ENCODE data around the gene GLIS1.

GLIS1 gene

GRCh38 chr1:53550201-53550741 lies 188.7 kb downstream of the GLIS1 start:
- no peak for TF ChIP-seq POLR2AphosphoS5 (IDR thresholded peaks at IDR 0.05; ENCODE audit: borderline replicate concordance, low read depth, low read length)
- no peak for TF ChIP-seq FOXP2 (optimal IDR thresholded peaks at IDR 0.05; ENCODE audit: control extremely low read depth, extremely low read length, insufficient read depth)
- TF ChIP-seq EZH2 (IDR thresholded peaks at IDR 0.05), result no peak
- Histone ChIP-seq H3K27ac (no peak overlapping the region), H3K4me3 (no peak overlapping the region), H3K36me3 (ENCODE audit: insufficient read depth, low read length) (no peaks in the 10 kb centered on the region), H3K9ac (ENCODE audit: insufficient read length) (no peak overlapping the region), H3K9me3 (ENCODE audit: low read depth, low read length) (no peaks in the 10 kb centered on the region)
- DNase-seq (ENCODE audit: low read depth, low spot score), result no peak

- Histone ChIP-seq H3K36me3 (ENCODE audit: insufficient read depth, low read length) (no peaks in the 10 kb centered on the region), H3K4me3 (no peak overlapping the region), H3K9ac (ENCODE audit: insufficient read length) (no peak overlapping the region), H3K27ac (no peak overlapping the region), H3K9me3 (ENCODE audit: low read depth, low read length) (no peaks in the 10 kb centered on the region)
- TF ChIP-seq EZH2 (IDR thresholded peaks at IDR 0.05) (no peak), POLR2AphosphoS5 (IDR thresholded peaks at IDR 0.05; ENCODE audit: borderline replicate concordance, low read depth, low read length) (no peak), FOXP2 (optimal IDR thresholded peaks at IDR 0.05; ENCODE audit: control extremely low read depth, extremely low read length, insufficient read depth) (no peak)
- DNase-seq (ENCODE audit: low read depth, low spot score), result no peak
Observed at GRCh38 chr1:53549781-53550180, 189.2 kb downstream of the GLIS1 start.

DNA sequence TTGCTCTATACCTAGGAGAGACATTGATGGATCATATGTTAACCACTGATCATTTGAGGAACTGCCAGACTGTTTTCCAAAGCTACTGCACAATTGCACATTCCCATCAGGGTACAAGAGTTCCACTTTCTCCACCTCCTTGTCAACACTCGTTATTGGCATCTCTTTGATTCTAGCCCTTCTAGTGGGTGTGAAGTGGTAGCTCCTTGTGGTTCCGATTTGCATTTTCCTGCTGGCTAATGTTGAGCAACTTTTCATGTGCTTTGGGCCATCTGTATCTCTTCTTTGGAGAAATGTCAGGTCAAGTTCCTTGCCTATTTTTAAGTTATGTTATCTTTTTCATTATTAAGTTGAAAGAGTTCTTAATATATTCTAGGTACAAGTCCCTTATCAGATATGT lies 189.7 kb downstream of the GLIS1 start:
- TF ChIP-seq POLR2AphosphoS5 (IDR thresholded peaks at IDR 0.05; ENCODE audit: borderline replicate concordance, low read depth, low read length), result no peak
- no peak for TF ChIP-seq FOXP2 (optimal IDR thresholded peaks at IDR 0.05; ENCODE audit: control extremely low read depth, extremely low read length, insufficient read depth)
- TF ChIP-seq EZH2 (IDR thresholded peaks at IDR 0.05), result no peak
- Histone ChIP-seq H3K27ac (no peak overlapping the region), H3K9me3 (ENCODE audit: low read depth, low read length) (no peaks in the 10 kb centered on the region), H3K4me3 (no peak overlapping the region), H3K9ac (ENCODE audit: insufficient read length) (no peak overlapping the region), H3K36me3 (ENCODE audit: insufficient read depth, low read length) (no peaks in the 10 kb centered on the region)
- DNase-seq (ENCODE audit: low read depth, low spot score), result no peak

DNA sequence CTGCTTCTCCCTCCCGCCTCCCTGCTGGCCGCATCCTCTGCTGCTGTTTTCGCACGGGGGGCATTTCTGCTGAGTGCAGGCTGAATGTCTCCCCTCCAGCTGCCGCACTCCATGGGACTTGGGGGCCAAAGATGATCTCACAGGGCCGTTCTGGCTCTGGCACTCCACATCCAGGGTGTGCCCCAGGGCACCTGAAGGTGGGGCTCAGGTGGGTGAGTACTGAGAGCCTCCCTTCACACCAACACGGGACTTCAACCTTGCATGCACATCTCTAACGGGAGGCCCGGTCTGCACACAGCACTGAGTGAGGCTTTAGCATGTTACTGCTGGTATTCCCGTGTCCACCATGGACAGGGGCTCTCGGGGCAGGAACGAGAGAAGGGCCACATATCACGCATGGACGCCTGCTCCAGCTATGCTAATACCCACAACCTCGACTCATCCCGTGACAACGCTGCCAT lies 190.9 kb downstream of the GLIS1 start:
- TF ChIP-seq FOXP2 (optimal IDR thresholded peaks at IDR 0.05; ENCODE audit: control extremely low read depth, extremely low read length, insufficient read depth) (no peak), POLR2AphosphoS5 (IDR thresholded peaks at IDR 0.05; ENCODE audit: borderline replicate concordance, low read depth, low read length) (no peak), EZH2 (IDR thresholded peaks at IDR 0.05) (no peak)
- Histone ChIP-seq H3K4me3 (no peak overlapping the region), H3K36me3 (ENCODE audit: insufficient read depth, low read length) (no peaks in the 10 kb centered on the region), H3K9ac (ENCODE audit: insufficient read length) (no peak overlapping the region), H3K9me3 (ENCODE audit: low read depth, low read length) (no peaks in the 10 kb centered on the region), H3K27ac (no peak overlapping the region)
- no peak for DNase-seq (ENCODE audit: low read depth, low spot score)

DNA sequence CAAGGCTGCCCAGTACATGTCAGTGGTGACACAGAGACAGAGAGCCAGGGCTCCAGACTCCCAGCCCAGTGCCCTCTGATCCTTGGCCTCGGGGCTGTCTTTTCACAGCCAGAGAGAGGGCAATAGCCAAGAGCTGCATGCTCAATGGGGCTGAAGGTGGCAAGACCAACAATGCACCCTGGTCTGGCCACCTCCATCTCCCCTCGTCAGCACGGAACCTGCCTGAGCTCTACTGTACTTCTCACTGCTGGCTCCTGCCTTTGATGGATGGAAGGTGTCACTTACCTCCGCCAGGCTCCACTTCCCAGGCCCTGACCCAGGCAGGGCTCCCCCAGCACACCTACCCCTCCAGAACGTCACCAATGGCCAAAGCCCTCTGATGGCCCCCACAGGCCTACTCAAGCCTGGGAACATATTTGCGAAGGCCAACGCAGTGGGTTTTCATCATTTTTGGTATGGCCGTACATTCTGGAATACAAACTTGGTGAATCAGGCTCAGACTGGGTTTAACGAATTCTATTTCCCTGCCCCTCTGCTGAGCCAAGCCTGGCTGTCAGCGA lies 191.7 kb downstream of the GLIS1 start:
- H3K9ac ChIP-seq (ENCODE audit: insufficient read length), result no peak overlapping the region
- DNase-seq (ENCODE audit: low read depth, low spot score), result no peak
- TF ChIP-seq POLR2AphosphoS5 (IDR thresholded peaks at IDR 0.05; ENCODE audit: borderline replicate concordance, low read depth, low read length) (no peak), EZH2 (IDR thresholded peaks at IDR 0.05) (no peak), FOXP2 (optimal IDR thresholded peaks at IDR 0.05; ENCODE audit: control extremely low read depth, extremely low read length, insufficient read depth) (no peak)
- no peak overlapping the region for H3K4me3 ChIP-seq
- no peaks in the 10 kb centered on the region for H3K36me3 ChIP-seq (ENCODE audit: insufficient read depth, low read length)
- H3K27ac ChIP-seq, result no peak overlapping the region
- H3K9me3 ChIP-seq (ENCODE audit: low read depth, low read length), result no peaks in the 10 kb centered on the region

- no peak overlapping the region for H3K4me3 ChIP-seq
- H3K36me3 ChIP-seq (ENCODE audit: insufficient read depth, low read length), result no peaks in the 10 kb centered on the region
- DNase-seq (ENCODE audit: low read depth, low spot score), result no peak
- H3K9me3 ChIP-seq (ENCODE audit: low read depth, low read length), result no peaks in the 10 kb centered on the region
- TF ChIP-seq FOXP2 (optimal IDR thresholded peaks at IDR 0.05; ENCODE audit: control extremely low read depth, extremely low read length, insufficient read depth), result no peak
- H3K9ac ChIP-seq (ENCODE audit: insufficient read length), result no peak overlapping the region
- H3K27ac ChIP-seq, result no peak overlapping the region
Observed at GRCh38 chr1:53546409-53547155, 192.4 kb downstream of the GLIS1 start.

DNA sequence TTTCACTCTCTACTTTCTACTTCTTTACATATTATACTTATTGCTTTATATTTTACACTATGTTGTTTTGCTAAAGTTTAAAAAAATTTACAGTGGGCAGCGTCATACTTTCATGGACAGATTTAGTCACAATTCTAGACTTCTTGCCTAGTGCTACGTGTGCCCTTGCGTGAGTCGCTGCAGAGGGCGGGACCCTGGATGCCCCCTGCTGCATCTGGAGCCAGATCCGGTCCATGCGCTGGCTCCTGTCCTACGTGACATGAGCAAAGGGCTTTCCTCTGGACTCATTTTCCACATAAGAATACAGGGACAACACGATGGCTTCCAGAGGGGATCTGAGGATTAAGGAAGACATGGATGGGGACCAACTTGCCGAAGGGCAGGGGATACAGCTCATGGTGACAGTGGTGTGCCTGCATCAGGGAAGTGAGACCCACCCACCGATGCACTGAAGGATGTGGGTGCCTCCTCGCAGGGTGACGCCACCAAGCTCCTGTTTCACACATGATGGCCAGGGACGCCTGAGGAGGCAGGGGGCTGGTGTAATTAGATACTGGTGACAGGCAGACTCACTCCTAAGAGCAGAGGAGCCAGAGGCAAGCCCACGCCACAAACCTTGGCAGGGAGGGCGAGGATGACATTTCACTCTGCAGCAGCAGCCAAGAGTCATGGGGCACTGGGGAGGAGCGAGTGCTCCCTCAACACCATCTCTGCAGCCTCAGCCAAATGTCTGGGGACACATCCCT lies 193.1 kb downstream of the GLIS1 start:
- H3K27ac ChIP-seq, result no peak overlapping the region

More for the DNA sequence above, 193.1 kb downstream of the GLIS1 start:
- TF ChIP-seq POLR2AphosphoS5 (IDR thresholded peaks at IDR 0.05; ENCODE audit: borderline replicate concordance, low read depth, low read length) (no peak), EZH2 (IDR thresholded peaks at IDR 0.05) (no peak), FOXP2 (optimal IDR thresholded peaks at IDR 0.05; ENCODE audit: control extremely low read depth, extremely low read length, insufficient read depth) (no peak)
- H3K36me3 ChIP-seq (ENCODE audit: insufficient read depth, low read length), result no peaks in the 10 kb centered on the region
- H3K9me3 ChIP-seq (ENCODE audit: low read depth, low read length), result no peaks in the 10 kb centered on the region
- DNase-seq (ENCODE audit: low read depth, low spot score), result no peak
- H3K9ac ChIP-seq (ENCODE audit: insufficient read length), result no peak overlapping the region
- H3K4me3 ChIP-seq, result no peak overlapping the region

All from SK-N-MC (cell line).